HG02763 (cell line): ENCODE measurements around the gene NMRAL1.
A peak's percentile ranks its signal among the peaks of the same experiment; 100 is the strongest.

Experiments
- ATAC-seq: cut with Tn5 transposase; IDR thresholded peaks from one replicate; pipeline ENCODE4 v1.9.1; 2021; ENCODE audit warnings: mild to moderate bottlenecking, moderate library complexity; ENCODE audit not compliant: unreplicated experiment

NMRAL1 gene

DNA sequence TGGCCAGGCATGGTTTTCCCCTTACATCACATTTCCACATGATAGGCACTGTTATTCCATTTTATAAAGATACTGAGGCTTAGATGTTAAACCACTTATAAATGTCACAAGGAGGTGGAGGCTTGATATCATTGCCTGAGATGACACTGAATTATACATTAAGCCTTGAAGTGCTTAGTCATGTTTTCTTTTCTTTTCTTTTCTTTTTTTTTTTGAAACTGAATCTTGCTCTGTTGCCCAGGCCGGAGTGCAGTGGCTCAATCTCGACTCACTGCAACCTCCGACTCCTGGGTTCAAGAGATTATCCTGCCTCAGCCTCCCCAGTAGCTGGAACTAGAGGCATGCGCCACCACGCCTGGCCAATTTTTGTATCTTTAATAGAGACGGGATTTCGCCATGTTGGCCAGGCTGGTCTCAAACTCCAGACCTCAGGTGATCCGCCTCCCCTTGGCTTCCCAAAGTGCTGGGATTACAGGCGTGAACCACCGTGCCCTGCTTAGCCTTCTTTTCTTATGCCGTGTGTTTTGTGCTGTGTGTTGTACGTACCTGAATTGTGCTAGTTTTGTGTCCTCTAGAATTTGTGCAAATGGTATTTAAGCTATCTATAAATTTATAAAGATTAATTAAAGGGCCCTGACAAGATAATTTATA, 47.6 kb downstream of the NMRAL1 start:
- ATAC-seq = no peak

DNA sequence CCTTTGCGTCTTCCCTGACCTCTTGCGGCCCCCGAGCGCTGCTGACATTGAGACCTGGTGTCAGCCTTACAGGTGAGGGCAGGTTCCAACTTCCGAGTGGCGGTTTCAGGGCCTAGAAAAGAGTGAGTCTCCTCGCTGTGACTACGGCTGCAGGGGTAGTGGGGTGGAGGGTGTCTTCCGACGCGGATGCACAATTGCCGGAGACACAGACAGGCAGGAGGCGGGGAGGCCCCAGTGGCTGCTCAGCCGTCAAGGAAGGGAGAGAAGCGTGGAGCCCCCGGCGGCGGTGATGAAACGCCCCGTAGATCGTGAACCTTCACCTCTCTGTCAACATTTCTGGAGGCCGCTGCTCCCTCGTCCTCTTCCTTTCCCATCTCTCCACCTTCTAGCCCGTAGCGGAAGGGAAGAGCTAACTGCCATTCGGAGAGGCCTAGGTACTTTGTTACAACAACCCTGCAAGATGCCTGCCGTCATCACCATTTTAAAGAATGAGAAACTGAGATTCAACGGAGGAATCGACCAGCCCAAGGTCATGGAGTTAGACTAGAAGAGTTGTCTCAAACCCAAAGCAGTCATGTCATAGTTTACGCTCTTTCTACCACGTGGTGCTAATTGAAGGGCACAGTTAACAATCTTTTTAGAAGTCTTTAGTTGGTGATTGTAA, 48.3 kb downstream of the NMRAL1 start:
- peak; percentile 19 for ATAC-seq

DNA sequence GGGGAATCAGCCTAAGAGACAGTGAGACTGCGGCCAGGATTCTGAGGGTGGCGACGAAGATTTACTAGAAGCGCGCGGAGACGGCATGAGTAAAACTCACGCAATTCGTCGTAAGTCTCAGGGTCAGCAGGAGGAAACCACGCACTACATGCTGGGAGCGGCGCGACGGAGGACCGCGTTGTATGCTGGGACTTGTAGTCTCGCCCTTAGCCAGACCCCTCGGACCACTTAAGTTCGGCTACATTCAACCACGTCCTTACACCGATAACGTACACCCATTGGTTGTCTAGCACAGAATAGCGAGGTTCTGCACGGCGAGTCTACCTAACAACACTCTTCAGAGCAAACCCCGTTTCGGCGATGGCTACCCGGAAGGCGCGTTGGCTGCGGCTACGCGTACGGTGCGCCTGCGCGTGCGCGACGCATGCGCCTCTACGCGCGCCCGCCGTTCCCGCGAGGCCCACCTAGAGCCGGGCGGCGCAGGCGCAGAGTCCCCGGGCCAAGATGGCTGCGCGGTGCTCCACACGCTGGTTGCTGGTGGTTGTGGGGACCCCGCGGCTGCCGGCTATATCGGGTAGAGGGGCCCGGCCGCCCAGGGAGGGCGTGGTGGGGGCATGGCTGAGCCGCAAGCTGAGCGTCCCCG, 48.9 kb downstream of the NMRAL1 start, which contains the start of gene DNAJA3:
Gene DNAJA3, plus strand, starts transcription at position 491 of the 643 bp plus-strand sequence. Its CDS starts 14 bp downstream, at position 505.
- ATAC-seq = peak; percentile 84

DNA sequence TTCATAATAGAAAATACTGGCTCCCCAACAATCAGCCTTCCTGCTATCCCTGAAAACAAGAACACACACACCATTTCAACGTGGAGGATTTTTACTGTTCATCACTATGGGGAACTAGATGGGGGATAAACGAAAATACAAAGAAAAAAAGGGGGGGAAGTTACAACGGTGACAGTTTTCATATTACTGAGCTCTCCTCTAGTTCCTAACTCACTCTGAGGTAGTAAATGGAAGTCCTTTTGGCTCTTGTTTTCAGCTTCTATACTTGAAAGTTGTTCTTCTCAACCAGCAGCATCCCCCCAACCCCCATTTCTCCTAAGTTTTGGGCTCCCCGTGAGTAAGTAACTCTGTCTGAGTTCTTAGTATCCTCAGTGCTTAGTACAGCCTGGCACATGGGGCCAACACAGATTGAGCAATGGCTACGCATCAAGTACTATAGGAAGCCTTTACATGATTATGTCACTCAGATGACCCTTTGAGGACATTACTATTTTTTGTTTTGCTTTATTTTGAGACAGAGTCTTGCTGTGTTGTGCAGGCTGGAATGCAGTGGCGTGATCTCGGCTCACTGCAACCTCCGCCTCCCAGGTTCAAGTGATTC, 53.8 kb downstream of the NMRAL1 start:
- no peak for ATAC-seq

DNA sequence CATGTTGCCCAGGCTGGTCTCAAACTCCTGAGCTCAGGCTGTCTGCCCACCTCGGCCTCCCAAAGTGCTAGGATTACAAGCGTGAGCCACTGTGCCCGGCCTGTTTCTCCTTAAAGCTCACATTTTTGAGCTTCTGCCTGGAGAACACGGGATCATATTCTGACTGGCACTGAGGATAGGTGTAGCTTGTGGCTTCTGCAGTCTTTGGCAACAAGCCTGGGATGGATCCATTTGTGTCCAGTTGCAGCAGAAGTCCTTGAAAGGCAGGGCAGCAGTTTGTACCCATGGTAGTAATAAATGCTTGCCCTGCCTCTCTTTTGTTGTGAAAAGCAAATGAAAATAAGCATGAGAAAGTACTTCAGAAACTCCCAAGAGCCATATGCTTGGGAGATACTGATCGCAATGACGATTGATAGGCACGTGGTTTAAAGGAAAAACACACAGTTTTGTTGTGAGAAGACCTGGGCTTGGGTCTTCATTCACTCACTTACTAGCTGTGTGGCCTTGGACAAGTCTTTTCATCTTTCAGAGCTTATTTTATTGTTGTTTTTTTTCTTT, 54.9 kb downstream of the NMRAL1 start:
- ATAC-seq = no peak

DNA sequence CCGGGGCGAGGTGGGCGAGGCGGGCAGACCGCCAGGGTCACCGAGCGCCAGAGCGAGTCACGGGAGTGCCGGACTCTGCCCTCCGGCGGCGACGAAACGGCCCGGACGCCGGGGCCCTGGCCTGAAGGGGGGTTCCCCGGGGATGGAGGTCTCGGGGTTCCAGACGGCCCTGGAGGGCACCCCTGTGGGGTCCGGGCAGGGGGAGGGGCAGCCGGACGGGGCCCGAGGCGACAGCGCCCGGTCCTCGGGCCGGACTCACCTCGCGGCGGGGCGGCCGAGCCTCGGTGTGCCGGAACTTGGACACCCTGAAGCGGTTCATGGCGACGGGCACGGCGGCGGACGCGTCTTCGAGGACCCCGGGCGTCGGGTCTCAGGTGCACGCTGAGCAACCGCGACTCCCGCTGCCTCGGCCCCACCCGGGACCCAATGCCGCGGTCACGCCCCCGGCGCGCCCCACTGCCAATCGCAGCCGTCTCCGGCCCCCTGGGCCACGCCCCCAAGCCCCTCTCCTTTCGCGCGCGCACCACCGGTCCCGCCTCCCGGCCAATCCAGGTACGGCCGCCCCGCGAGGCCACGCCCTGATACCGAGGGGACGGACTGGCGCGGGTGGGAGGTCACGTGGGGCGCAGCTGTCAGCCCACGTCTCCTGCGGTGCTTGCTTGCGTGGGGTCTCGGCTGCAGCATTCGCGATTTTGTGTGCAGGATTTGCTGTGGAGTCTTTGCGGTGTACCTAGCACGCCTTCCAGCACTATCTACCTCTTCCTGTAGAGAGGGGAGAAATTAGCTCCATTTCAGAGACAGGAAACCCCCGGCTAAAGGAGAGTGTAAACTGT, 58.0 kb downstream of the NMRAL1 start, which contains the start of gene CORO7:
Gene CORO7, minus strand, starts transcription at position 397 of the 833 bp plus-strand sequence. Its CDS starts 78 bp downstream, at position 319.
- peak; percentile 74 for ATAC-seq

DNA sequence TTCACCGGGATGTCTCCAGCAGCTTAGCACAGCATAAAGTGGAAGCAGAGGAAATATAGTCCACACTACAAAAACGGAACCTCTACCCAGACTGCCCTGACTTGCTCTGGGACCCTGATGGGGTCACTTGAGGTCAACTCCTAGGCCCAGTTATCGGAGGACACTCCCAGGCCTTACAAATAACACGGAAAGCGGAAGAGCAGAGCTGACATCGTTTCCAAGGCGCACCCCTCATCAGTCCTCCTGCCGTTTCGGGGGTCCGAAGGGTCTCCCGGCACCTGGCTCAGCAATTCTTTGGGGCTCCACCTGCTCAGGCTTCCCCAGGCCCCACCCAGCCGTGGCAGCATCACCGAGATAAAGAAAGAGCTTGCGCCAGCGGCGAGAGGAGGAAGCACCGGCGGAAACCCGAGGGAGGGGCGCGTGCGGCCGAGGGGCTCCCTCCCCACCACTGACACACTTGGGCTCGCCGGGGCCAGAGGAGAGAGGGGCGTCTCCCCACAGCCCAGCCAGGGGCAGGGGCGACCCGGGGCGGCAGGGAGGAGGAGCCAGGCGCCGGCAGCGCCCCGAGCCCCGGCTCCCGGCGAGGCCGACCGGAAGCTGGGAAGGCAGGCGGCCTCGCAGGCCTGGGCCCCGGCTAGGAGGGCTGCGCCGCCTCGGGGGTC, 58.8 kb downstream of the NMRAL1 start:
- no peak for ATAC-seq

DNA sequence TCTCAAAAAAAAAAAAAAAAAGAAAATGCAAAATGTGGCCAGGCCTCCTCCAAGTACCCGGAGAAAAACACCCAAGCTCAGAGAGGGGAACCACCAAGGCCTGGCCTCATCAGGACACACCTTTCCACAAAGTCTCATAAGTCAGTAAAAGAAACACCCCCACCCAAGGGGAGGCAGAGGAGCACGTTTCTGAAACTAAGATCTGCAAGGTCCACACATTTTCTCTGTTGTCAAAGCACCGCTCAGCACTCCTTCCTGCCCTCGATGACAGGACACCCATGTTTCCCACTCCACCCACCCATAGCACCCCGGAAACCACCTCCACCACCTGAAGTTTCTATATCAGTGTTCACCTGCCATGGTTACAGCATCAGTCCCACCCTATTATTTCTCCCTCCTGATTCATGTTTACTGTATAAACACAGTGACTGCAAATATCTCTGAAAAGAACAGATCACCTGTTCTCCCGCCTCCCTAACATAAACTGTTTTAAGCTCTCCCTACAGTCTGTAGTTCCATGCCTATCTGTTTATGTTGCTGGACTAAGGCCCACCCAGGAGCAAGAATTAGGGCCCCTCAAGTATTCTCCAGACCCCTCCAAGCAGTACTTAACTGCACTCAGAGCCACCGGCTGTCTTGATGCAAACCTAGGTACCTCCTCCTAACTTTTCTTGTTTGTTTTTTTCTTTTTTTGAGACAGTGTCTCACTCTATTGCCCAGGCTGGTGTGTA, 60.1 kb downstream of the NMRAL1 start:
- ATAC-seq = peak; percentile 52

DNA sequence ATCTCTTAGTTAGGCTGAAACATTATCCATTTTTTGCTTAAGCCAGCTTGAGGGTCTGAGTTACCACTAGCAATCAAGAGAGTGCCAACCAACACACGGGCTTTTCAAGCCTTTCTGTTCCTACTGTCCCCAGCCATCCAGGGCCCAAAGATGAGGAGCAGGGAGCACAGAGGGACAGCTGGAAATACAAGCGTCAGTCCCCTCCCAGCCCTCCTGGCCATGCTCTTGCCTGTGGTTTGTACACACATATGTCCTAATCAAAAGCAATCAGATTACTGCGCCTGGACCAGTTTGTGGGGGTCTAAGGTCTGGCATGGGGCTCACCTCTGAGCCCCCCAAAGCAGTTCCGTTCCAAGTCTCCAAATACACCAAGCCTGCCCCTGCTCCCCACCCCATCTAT, 61.6 kb downstream of the NMRAL1 start:
- no peak for ATAC-seq

DNA sequence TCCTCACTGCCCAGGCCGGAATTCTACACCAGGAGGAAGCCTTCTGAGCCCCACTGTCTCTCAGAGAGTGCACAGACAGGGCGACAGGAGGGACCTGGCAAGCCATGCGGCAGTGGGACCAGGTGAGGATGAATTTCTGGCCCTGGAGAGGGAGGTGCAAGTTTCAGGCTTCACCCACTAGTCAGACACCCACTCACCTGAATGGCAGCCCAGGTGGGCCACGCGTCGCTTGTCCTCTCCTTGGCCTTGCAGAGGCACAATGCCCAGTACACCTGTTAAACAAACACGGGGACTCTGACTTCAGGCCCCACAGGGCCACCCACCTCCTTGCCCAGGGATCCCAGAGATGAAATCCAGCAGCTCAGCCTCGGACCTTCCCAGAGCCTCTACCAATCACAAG, 62.3 kb downstream of the NMRAL1 start:
- ATAC-seq = no peak
